Activated CD4-positive, CD25-positive, alpha-beta regulatory T cell treated with anti-CD3 and anti-CD28 coated beads, Interleukin-2, amount 50 U/mL, for 16 hours (primary cell): Measurements from ENCODE around the gene OCLN.
"Not testable (repeated sequence)": the region's sequence is repeated elsewhere in the genome, so short reads cannot be mapped to it uniquely, and the experiment has no call there.

Source experiments
- DNase-seq: peaks from one replicate; pipeline ENCODE4 v3.0.0-alpha.2; 2020; ENCODE audit warnings: low read depth, low spot score

Gene OCLN

GRCh38 chr5:69492391-69492922, at the start of gene OCLN:
Gene OCLN, plus strand, starts transcription at chr5:69492790. Its CDS starts 11,455 bp downstream, at chr5:69504245.
- DNase-seq, result no peak

GRCh38 chr5:69444127-69444754, 48.3 kb upstream of the OCLN start:
- DNase-seq, result no peak

GRCh38 chr5:69449511-69449910, 43.1 kb upstream of the OCLN start:
- DNase-seq, result no peak

DNA sequence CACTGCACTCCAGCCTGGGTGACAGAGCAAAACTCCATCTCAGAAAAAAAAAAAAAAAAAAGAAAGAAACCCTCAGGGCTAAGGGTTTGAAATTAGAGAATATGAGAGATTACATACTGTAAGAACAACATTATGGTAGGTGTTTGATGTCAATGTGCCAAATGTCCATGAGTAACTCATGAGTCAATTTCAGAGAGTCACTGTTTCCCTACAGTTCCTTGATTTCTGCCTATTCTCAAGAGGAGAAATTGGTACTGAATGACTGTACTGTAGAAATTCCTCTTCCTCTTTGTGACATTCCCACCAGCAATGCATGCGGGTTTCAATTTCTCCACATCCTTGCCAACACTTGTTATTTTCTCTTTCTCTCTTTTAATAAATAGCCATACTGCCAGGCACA, 42.5 kb upstream of the OCLN start:
- DNase-seq, result no peak

DNA sequence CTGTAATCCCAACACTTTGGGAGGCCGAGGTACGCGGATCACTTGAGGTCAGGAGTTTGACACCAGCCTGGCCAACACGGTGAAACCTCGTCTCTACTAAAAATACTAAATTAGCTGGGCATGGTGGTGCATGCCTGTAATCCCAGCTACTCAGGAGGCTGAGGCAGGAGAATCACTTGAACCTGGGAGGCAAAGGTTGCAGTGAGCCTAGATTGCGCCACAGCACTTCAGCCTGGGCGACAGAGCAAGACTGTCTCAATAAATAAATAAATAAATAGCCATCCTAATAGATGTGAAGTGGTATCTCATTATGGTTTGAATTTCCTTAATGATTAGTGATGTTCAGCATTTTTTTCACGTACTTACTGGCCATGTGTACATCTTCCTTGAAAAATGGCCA, 42.1 kb upstream of the OCLN start:
- DNase-seq, result not testable (repeated sequence)

- no peak for DNase-seq
Measured at GRCh38 chr5:69451941-69452647, 40.5 kb upstream of the OCLN start.

GRCh38 chr5:69453487-69453886, 39.1 kb upstream of the OCLN start:
- DNase-seq, result not testable (repeated sequence)

- no peak for DNase-seq
Measured at GRCh38 chr5:69454460-69455249, 37.9 kb upstream of the OCLN start.

DNA sequence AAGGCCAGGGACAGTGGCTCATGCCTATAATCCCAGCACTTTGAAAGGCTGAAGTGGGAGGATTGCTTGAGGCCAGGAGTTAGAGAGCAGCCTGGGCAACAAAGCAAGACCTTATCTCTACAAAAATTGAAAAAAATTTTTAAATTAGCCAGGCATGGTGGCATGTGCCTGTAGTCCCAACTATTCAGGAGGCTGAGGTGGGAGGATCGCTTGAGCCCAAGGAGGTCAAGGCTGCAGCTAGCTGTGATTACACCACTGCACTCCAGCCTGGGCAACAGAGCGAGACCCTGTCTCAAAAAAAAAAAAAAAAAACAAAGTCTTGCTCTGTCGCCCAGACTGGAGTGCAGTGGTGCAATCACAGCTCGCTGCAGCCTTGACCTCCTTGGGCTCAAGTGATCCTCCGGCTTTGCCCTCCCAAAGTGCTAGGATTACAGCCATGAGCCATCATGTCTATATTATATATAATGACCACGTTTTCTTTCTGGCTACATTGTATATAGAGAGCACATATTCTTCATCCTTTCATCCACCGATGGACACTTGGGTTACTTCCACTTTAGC, 37.1 kb upstream of the OCLN start:
- DNase-seq, result not testable (repeated sequence)

DNA sequence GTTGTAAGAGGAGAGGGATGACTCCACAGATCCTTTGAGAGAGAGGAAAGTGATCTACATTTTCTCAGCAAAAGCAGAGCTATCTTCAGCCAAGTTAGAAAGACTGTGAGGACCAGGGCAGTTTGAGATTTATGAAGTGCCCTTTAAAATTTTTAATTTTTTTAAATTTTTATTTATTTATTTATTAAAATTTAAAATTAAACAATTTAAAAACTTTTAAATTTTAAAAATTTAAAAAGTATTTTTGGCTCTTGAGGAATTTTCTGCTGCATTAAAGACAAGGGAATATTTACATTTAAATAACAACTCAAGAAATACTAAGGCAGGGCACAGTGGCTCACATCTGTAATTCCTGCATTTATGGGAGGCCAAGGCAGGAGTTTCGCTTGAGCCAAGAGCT, 30.4 kb upstream of the OCLN start:
- DNase-seq, result no peak

DNA sequence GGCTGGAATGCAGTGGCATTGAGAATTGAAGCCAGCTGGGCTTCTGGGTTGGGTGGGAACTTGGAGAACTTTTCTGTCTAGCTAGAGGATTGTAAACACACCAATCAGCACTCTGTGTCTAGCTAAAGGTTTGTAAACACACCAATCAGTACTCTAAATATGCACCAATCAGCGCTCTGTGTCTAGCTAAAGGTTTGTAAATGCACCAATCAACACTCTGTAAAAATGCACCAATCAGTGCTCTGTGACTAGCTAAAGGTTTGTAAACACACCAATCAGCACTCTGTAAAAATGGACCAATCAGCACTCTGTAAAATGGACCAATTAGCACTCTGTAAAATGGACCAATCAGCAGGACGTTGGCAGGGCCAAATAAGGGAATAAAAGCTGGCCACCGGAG, 26.2 kb upstream of the OCLN start:
- DNase-seq, result not testable (repeated sequence)

DNA sequence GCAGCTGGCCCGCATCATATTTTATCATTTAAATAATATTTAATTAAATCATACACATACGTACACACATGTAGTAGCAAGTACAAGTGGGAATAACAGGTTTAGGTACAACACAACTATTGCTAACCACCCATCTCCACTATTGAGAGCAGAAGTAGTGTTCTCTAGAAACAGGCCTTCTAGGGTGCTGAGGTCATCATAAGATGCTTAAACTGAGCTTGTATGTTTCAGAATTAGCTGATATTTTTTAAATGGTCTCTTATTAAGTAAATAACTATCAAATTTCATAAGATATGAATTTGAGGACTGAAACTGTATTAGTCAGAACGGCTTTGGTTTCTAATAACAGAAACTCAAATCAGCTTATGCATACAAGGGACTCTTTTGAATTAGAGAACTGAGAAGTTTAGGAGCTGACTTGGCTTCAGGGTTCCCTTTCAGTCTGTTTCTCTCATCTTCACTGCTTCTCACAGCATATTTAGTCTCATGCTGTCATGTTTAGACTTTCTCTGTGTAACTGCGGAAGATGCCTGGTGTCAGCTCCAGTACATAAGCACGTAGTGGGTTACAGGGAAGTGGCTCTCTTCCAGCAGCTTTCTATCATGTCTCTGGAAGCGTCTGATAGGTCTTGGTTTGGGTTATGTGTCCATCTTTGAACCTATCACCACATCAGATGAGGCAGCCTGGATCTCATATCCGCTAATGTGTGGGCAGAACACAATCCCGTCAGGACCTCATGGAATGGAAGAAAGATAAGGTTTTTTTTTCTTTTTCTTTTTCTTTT, 25.0 kb upstream of the OCLN start:
- DNase-seq, result no peak

DNA sequence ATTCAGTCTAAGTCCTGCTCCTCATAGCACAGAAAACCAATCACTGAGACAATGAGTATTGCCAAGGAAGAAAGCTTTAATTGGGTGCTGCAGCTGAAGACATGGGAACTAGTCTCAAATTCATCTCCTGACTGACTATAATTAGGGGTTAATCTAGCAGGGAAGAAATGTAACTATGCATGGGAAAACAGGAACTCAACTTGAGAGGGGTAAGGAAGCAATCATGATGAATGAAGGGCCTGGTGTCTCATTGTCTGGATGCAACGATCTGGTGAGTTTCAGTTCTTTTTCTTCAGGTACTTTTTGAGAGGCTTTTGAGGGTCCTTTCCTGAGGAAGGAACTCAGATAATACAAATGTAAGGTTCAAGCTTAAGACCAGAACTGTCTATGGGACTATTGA, 24.0 kb upstream of the OCLN start:
- no peak for DNase-seq

DNA sequence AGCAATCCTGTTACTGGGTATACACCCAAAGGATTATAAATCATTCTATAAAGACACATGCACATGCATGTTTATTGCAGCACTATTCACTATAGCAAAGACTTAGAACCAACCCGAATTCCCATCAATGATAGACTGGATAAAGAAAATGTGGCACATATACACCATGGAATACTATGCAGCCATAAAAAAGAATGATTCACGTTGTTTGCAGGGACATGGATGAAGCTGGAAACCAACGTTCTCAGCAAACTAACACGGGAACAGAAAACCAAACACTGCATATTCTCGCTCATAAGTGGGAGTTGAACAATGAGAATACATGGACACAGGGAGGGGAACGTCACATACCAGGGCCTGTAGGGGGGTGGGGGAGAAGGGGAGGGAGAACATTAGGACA, 21.1 kb upstream of the OCLN start:
- not testable (repeated sequence) for DNase-seq

DNA sequence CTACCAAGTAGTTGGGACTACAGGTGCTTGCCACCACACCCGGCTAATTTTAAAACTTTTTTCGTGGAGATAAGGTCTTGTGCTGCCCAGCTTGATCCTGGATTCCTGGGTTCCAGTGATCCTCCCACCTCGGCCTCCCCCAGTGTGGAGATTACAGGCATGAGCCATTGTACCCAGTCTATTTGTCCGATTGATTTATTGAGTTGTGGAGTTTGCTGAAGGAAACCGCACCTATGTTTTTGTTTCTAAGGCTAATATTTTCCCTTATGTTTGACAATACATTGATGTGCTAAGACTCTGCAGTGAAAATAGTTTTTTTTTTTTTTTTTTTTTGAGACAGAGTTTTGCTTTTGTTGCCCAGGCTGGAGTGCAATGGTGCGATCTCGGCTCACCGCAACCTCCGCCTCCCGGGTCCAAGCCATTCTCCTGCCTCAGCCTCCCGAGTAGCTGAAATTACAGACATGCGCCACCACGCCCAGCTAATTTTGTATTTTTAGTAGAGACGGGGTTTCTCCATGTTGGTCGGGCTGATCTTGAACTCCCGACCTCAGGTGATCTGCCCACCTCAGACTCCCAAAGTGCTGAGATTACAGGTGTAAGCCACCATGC, 20.0 kb upstream of the OCLN start:
- DNase-seq, result not testable (repeated sequence)

- no peak for DNase-seq
Measured at GRCh38 chr5:69477170-69477569, 15.4 kb upstream of the OCLN start.

DNA sequence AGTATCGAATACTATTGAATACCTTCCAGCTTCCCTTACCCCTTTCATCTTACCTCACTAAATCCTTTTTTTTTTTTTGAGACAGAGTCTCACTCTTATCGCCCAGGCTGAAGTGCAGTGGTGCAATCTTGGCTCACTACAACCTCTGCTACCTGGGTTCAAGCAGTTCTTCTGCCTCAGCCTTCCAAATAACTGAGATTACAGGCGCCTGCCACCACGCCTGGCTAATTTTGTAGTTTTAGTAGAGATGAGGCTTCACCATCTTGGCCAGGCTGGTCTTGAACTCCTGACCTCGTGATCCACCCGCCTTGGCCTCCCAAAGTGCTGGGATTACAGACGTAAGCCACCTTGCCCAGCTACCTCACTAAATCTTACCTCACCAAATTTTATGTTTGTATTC, 14.3 kb upstream of the OCLN start:
- DNase-seq, result not testable (repeated sequence)

GRCh38 chr5:69484891-69485290, 7.7 kb upstream of the OCLN start:
- DNase-seq, result no peak

GRCh38 chr5:69485471-69485870, 7.1 kb upstream of the OCLN start:
- DNase-seq, result no peak

- no peak for DNase-seq
Measured at GRCh38 chr5:69489246-69489645, 3.3 kb upstream of the OCLN start.

DNA sequence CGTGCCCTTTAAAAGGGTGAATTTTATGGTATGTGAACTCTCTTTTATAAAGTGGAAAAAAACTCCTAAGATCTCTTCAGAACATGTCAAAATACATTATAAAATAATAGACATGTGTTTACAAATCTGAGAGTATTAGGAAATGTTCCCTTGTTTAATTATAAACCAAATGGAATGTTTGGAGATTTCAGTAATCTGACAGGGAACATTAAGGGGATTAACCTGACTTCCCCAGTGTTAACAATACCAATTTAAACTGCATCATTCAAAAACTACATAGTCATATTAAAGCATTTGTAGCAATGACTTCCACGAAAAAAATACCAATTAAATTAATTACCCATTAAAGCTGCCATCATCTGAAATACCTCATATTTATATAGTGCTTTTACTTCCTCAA, 1.6 kb upstream of the OCLN start:
- DNase-seq, result no peak
